Activated CD8-positive, alpha-beta memory T cell treated with anti-CD3 and anti-CD28 coated beads, Interleukin-2, amount 50 U/mL, for 1 hour (primary cell): ENCODE data around the gene TNFAIP2.

Experiments
- DNase-seq: peaks from one replicate; pipeline ENCODE4 v3.0.0-alpha.2; 2020; ENCODE audit errors: extremely low read depth

The TNFAIP2 gene

GRCh38 chr14:103186241-103186822 lies 63.1 kb downstream of the TNFAIP2 start:
- DNase-seq: no peak
